Nephron progenitor cell (in vitro differentiated cells): Measurements from ENCODE around the gene HUWE1.

Experiments
- DNase-seq: peaks from one replicate; pipeline ENCODE4 v3.0.0; 2021
- H3K27ac Mint-ChIP-seq: 2 replicates; pipeline ENCODE4 v1.8.0; 2021; ENCODE audit warnings: mild to moderate bottlenecking, moderate library complexity, mixed read lengths
- H3K27me3 Mint-ChIP-seq: 2 replicates; pipeline ENCODE4 v1.8.0; 2021; ENCODE audit warnings: mild to moderate bottlenecking, low read depth, mixed read lengths; ENCODE audit not compliant: poor library complexity
- H3K36me3 Mint-ChIP-seq: 2 replicates; pipeline ENCODE4 v1.8.0; 2021; ENCODE audit warnings: low read depth, mixed read lengths
- H3K4me1 Mint-ChIP-seq: 2 replicates; pipeline ENCODE4 v1.8.0; 2021; ENCODE audit warnings: mixed read lengths
- H3K4me3 Mint-ChIP-seq: 2 replicates; pipeline ENCODE4 v1.8.0; 2021; ENCODE audit warnings: mild to moderate bottlenecking, moderate library complexity, mixed read lengths
- H3K9me3 Mint-ChIP-seq: 2 replicates; pipeline ENCODE4 v1.8.0; 2021; ENCODE audit warnings: mild to moderate bottlenecking, moderate library complexity, mixed read lengths
- TF ChIP-seq, protein P1 (sequence below): fragments of 200-600 bp; sonication (generic); IDR thresholded peaks from 2 replicates; pipeline ENCODE4 v1.5.0; 2021; ENCODE audit warnings: antibody characterized with exemption

HUWE1 gene

GRCh38 chrX:53594354-53594753 lies 92.2 kb downstream of the HUWE1 start:
- H3K4me3 Mint-ChIP-seq = no peak overlapping the region
- no peak overlapping the region for H3K27ac Mint-ChIP-seq
- DNase-seq = no peak
- H3K9me3 Mint-ChIP-seq = peaks cover 15% of the 10 kb centered on the region
- TF ChIP-seq, protein P1, sequence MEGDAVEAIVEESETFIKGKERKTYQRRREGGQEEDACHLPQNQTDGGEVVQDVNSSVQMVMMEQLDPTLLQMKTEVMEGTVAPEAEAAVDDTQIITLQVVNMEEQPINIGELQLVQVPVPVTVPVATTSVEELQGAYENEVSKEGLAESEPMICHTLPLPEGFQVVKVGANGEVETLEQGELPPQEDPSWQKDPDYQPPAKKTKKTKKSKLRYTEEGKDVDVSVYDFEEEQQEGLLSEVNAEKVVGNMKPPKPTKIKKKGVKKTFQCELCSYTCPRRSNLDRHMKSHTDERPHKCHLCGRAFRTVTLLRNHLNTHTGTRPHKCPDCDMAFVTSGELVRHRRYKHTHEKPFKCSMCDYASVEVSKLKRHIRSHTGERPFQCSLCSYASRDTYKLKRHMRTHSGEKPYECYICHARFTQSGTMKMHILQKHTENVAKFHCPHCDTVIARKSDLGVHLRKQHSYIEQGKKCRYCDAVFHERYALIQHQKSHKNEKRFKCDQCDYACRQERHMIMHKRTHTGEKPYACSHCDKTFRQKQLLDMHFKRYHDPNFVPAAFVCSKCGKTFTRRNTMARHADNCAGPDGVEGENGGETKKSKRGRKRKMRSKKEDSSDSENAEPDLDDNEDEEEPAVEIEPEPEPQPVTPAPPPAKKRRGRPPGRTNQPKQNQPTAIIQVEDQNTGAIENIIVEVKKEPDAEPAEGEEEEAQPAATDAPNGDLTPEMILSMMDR = no peak
- peaks cover 52% of the 10 kb centered on the region for H3K36me3 Mint-ChIP-seq
- H3K27me3 Mint-ChIP-seq = no peaks in the 10 kb centered on the region
- no peaks in the 10 kb centered on the region for H3K4me1 Mint-ChIP-seq

DNA sequence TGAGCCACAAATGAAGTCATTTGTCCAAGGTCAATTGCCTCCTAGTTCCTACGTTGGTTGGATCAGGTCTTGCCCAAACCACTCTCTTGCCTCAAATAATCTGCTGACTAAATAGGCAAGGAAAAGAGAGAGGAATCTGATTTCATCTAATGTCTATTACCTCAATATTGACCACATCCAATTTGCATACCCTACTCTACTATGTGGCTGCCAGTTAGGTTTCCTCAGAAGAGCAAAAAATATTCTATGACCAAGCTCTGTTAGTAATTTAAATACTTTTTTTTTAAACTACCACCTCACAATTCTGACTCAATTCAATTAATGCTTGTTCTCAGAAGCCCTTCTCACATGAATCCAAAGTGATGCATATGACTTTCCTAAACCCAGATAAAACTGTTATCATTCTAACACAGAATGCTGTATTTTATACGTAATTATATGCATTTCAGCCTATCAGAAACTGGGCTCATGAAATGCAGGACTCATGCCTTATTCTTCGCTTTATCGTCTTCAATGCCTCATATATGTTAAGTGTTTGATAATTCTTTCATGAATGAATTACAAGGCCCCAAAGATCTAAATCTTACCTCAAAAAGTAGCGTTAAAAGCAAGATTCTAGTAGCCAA lies 98.6 kb downstream of the HUWE1 start:
- Mint-ChIP-seq H3K36me3 (peaks cover 76% of the 10 kb centered on the region), H3K4me1 (no peaks in the 10 kb centered on the region), H3K9me3 (peaks cover 23% of the 10 kb centered on the region), H3K27ac (no peak overlapping the region), H3K4me3 (no peak overlapping the region), H3K27me3 (no peaks in the 10 kb centered on the region)
- TF ChIP-seq, protein P1 = no peak
- no peak for DNase-seq

DNA sequence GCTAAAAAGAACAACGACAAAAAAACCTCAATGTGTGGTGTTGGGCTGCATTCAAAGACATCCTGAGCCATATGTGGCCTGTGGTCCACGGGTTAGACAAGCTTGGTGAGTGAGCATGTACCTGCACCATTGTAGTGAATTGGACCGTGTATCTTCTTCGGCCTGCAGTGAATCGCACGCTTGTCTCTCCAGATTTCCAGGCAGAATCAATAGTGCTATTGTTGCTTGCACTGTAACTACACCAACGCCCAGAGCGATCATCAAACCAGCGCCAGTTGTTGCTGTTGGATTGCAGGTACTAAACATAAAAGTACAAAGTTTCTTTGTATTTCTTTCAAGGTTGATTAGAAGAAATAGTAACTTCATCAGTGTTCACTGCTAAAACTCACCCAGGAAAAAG lies 101.6 kb downstream of the HUWE1 start:
- Mint-ChIP-seq H3K4me3 (no peak overlapping the region), H3K27ac (no peak overlapping the region), H3K9me3 (peaks cover 45% of the 10 kb centered on the region), H3K36me3 (peaks cover 93% of the 10 kb centered on the region), H3K27me3 (no peaks in the 10 kb centered on the region), H3K4me1 (no peaks in the 10 kb centered on the region)
- no peak for DNase-seq
- TF ChIP-seq, protein P1 = no peak

- peaks cover 83% of the 10 kb centered on the region for H3K36me3 Mint-ChIP-seq
- H3K9me3 Mint-ChIP-seq = peaks cover 36% of the 10 kb centered on the region
- TF ChIP-seq, protein P1 = no peak
- no peak overlapping the region for H3K27ac Mint-ChIP-seq
- no peaks in the 10 kb centered on the region for H3K27me3 Mint-ChIP-seq
- no peak overlapping the region for H3K4me3 Mint-ChIP-seq
- no peak for DNase-seq
- no peaks in the 10 kb centered on the region for H3K4me1 Mint-ChIP-seq
Measured at GRCh38 chrX:53583571-53583970, 102.9 kb downstream of the HUWE1 start.

- H3K27ac Mint-ChIP-seq = no peak overlapping the region
Measured at GRCh38 chrX:53580742-53581504, 105.6 kb downstream of the HUWE1 start.

More at GRCh38 chrX:53580742-53581504, 105.6 kb downstream of the HUWE1 start:
- H3K4me1 Mint-ChIP-seq = no peaks in the 10 kb centered on the region
- no peaks in the 10 kb centered on the region for H3K27me3 Mint-ChIP-seq
- H3K36me3 Mint-ChIP-seq = peaks cover 72% of the 10 kb centered on the region
- H3K9me3 Mint-ChIP-seq = peaks cover 42% of the 10 kb centered on the region
- no peak overlapping the region for H3K4me3 Mint-ChIP-seq
- DNase-seq = no peak
- TF ChIP-seq, protein P1 = no peak
